Astrocyte (in vitro differentiated cells and primary cell): ENCODE data around the gene LDLRAD4. TPM values are rescaled to one million over a fixed set of nuclear protein-coding genes. Genes with fewer than 3 reads are reported as not detected.

ENCODE experiments used
- DNase-seq: peaks from one replicate; pipeline ENCODE4 v3.0.0-alpha.2; 2010; ENCODE audit warnings: low read depth
- FAIRE-seq: peaks from 2 replicates; lab custom pipeline; 2011; peaks lifted over from hg19 to GRCh38; lab: Jason Lieb, UNC
- H2AFZ ChIP-seq: 2 replicates; pipeline ENCODE4 v1.6.0; 2012; ENCODE audit warnings: low read depth, low read length, inconsistent platforms
- H3K27ac ChIP-seq: 2 replicates; pipeline ENCODE4 v1.5.1; 2011; ENCODE audit warnings: low read depth, low read length, inconsistent platforms
- H3K27me3 ChIP-seq: 2 replicates; pipeline ENCODE4 v1.6.0; 2011; ENCODE audit warnings: low read length, inconsistent platforms; ENCODE audit not compliant: insufficient read depth
- H3K36me3 ChIP-seq: 2 replicates; pipeline ENCODE4 v1.5.1; 2011; ENCODE audit warnings: low read length, inconsistent platforms; ENCODE audit not compliant: insufficient read depth
- H3K4me1 ChIP-seq: 2 replicates; pipeline ENCODE4 v1.5.1; 2011; ENCODE audit warnings: low read length, inconsistent platforms; ENCODE audit not compliant: insufficient read depth
- H3K4me2 ChIP-seq: 2 replicates; pipeline ENCODE4 v1.6.0; 2012; ENCODE audit warnings: low read length, inconsistent platforms
- H3K4me3 ChIP-seq: 2 replicates; pipeline ENCODE4 v1.5.1; 2011; ENCODE audit warnings: low read depth, mild to moderate bottlenecking, low read length, inconsistent platforms; ENCODE audit not compliant: insufficient read depth
- H3K79me2 ChIP-seq: 2 replicates; pipeline ENCODE4 v1.6.0; 2012; ENCODE audit warnings: mild to moderate bottlenecking, low read length, inconsistent platforms; ENCODE audit not compliant: insufficient read depth
- H3K9ac ChIP-seq: 2 replicates; pipeline ENCODE4 v1.6.0; 2012; ENCODE audit warnings: mild to moderate bottlenecking, low read length, inconsistent platforms
- H3K9me3 ChIP-seq: 2 replicates; pipeline ENCODE4 v1.5.1; 2012; ENCODE audit warnings: low read depth, mild to moderate bottlenecking, low read length, inconsistent platforms; ENCODE audit not compliant: insufficient read depth
- H4K20me1 ChIP-seq: 2 replicates; pipeline ENCODE4 v1.6.0; 2012; ENCODE audit warnings: low read length, inconsistent platforms; ENCODE audit not compliant: insufficient read depth
- H3K27ac Mint-ChIP-seq: one replicate; pipeline ENCODE4 v1.8.0; 2021; ENCODE audit warnings: mild to moderate bottlenecking, mixed read lengths; ENCODE audit not compliant: unreplicated experiment
- H3K27me3 Mint-ChIP-seq: one replicate; pipeline ENCODE4 v1.8.0; 2021; ENCODE audit warnings: low read depth, mixed read lengths; ENCODE audit not compliant: unreplicated experiment
- H3K36me3 Mint-ChIP-seq: one replicate; pipeline ENCODE4 v1.8.0; 2021; ENCODE audit warnings: low read depth, mixed read lengths; ENCODE audit not compliant: unreplicated experiment
- H3K4me1 Mint-ChIP-seq: one replicate; pipeline ENCODE4 v1.8.0; 2021; ENCODE audit warnings: low read depth, mixed read lengths; ENCODE audit not compliant: unreplicated experiment
- H3K4me3 Mint-ChIP-seq: one replicate; pipeline ENCODE4 v1.8.0; 2021; ENCODE audit warnings: mild to moderate bottlenecking, moderate library complexity, mixed read lengths; ENCODE audit not compliant: unreplicated experiment
- H3K9me3 Mint-ChIP-seq: one replicate; pipeline ENCODE4 v1.8.0; 2021; ENCODE audit warnings: mild to moderate bottlenecking, mixed read lengths; ENCODE audit not compliant: unreplicated experiment
- EZH2 ChIP-seq: IDR thresholded peaks from 2 replicates; pipeline ENCODE4 v1.6.1; 2012; ENCODE audit warnings: mild to moderate bottlenecking, low read length, inconsistent platforms; ENCODE audit not compliant: insufficient read depth
- total RNA-seq: library from RNA; stranded (reverse); gene quantifications from 2 replicates; pipeline ENCODE4 v1.2.1, GENCODE V29; 2021
- TF ChIP-seq, protein P1 (sequence below): IDR thresholded peaks from 2 replicates; pipeline ENCODE4 v1.5.1; 2011; ENCODE audit warnings: low read depth, mild to moderate bottlenecking, inconsistent platforms, low read length, moderate library complexity; ENCODE audit not compliant: insufficient read depth

LDLRAD4 gene
- total RNA-seq, 1 donor from 2014 or later = 26.0 TPM

DNA sequence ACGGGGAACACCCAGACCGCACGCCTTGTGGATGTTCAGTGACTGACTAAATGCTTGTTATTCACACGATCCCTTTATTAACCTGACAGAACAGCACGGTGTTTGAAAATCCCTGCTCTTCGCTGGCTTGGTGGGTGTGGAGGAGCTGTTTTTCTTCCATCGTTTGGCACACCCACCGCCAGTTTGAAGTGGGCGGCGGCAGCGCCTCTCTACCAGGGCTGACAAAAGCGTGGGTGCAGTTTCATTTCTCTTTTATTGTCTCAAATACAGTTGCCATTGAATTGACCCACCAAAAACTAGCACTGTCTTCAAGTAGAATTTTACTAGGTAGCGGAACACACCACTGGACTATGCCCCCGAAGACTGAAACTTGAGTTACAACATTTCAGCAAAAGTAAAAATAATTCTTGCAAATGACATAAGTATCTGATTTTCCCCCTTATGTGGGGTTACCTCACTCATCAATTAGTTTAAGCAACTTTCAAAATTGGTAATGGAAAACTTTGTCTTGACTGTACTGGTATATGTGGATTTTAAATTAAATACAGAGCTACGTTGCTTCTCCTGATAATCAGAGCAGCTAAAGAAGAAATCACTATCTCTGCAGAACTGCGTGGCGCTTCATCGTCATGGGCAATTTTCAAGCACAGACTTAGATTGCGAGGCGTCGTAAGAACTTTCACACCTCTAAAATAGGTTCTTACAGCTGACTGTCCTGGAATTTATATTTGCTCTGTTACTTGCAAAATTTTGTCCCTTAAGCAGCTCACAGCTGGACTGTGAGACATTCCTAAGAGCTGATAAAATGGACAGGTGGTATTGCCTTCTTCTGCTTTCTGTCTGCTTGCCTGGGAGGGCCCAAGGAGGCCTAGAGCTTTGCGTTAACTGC lies 60.9 kb downstream of the LDLRAD4 start:
- Histone ChIP-seq H3K9ac (no peak overlapping the region), H2AFZ (no peak overlapping the region), H3K4me2 (peak overlapping the region; percentile 59), H3K79me2 (no peaks in the 10 kb centered on the region), H3K4me3 (no peak overlapping the region), H3K4me1 (peaks cover 9% of the 10 kb centered on the region), H3K27ac (no peak overlapping the region), H4K20me1 (no peaks in the 10 kb centered on the region), H3K36me3 (no peaks in the 10 kb centered on the region), H3K9me3 (no peaks in the 10 kb centered on the region), H3K27me3 (no peaks in the 10 kb centered on the region)
- Mint-ChIP-seq H3K4me3 (no peak overlapping the region), H3K27me3 (no peaks in the 10 kb centered on the region), H3K4me1 (peaks cover 49% of the 10 kb centered on the region), H3K27ac (peak overlapping the region; percentile 72), H3K9me3 (peaks cover 2% of the 10 kb centered on the region), H3K36me3 (peaks cover 14% of the 10 kb centered on the region)
- no peak for TF ChIP-seq EZH2
- TF ChIP-seq, protein P1, sequence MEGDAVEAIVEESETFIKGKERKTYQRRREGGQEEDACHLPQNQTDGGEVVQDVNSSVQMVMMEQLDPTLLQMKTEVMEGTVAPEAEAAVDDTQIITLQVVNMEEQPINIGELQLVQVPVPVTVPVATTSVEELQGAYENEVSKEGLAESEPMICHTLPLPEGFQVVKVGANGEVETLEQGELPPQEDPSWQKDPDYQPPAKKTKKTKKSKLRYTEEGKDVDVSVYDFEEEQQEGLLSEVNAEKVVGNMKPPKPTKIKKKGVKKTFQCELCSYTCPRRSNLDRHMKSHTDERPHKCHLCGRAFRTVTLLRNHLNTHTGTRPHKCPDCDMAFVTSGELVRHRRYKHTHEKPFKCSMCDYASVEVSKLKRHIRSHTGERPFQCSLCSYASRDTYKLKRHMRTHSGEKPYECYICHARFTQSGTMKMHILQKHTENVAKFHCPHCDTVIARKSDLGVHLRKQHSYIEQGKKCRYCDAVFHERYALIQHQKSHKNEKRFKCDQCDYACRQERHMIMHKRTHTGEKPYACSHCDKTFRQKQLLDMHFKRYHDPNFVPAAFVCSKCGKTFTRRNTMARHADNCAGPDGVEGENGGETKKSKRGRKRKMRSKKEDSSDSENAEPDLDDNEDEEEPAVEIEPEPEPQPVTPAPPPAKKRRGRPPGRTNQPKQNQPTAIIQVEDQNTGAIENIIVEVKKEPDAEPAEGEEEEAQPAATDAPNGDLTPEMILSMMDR = no peak
- DNase-seq = no peak
- no peak for FAIRE-seq

- H3K4me1 Mint-ChIP-seq = peaks cover 52% of the 10 kb centered on the region
- DNase-seq (peak; percentile 75), FAIRE-seq (no peak)
- no peaks in the 10 kb centered on the region for H3K27me3 Mint-ChIP-seq
- Histone ChIP-seq H2AFZ (peak overlapping the region; percentile 5), H3K9me3 (no peaks in the 10 kb centered on the region), H4K20me1 (no peaks in the 10 kb centered on the region), H3K4me1 (peaks cover 14% of the 10 kb centered on the region), H3K36me3 (no peaks in the 10 kb centered on the region), H3K79me2 (no peaks in the 10 kb centered on the region), H3K4me2 (peak overlapping the region; percentile 59), H3K27me3 (no peaks in the 10 kb centered on the region), H3K4me3 (no peak overlapping the region), H3K27ac (no peak overlapping the region), H3K9ac (peak overlapping the region; percentile 30)
- peak overlapping the region; percentile 72 for H3K27ac Mint-ChIP-seq
- TF ChIP-seq, protein P1 = no peak
- H3K9me3 Mint-ChIP-seq = peaks cover 2% of the 10 kb centered on the region
- no peak overlapping the region for H3K4me3 Mint-ChIP-seq
- H3K36me3 Mint-ChIP-seq = peaks cover 18% of the 10 kb centered on the region
Observed at GRCh38 chr18:13280070-13280795, 61.7 kb downstream of the LDLRAD4 start.
